ENCODE measurements around the gene TNNC2. TPM values are rescaled to one million over a fixed set of nuclear protein-coding genes. Genes with fewer than 3 reads are reported as not detected.

The TNNC2 gene
- total and polyA plus RNA-seq, 12 donors, result 1.4 to 16.9 (median 3.9) TPM; not detected in 2

DNA sequence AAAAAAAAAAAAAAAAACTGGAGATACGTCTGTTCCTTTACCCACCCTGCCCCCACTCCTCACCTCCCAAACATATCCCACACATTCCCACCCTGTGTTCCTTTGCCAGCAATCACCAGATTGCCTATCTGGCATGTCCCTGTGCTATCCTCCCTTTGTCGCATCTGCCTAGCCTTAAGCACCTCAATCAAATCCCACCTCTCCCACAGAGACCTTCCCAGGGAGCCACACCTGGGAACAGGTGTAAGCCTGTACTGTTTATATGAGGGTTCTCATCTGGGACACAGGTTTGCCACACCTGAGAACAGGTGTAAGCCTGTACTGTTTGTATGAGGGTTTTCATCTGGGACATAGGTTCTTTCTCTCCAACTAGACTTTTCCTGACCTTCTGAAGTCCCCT, 52.2 kb downstream of the TNNC2 start:
- TF ChIP-seq POLR2A (IDR thresholded peaks at IDR 0.05), result no peak
- TF ChIP-seq, protein P1, sequence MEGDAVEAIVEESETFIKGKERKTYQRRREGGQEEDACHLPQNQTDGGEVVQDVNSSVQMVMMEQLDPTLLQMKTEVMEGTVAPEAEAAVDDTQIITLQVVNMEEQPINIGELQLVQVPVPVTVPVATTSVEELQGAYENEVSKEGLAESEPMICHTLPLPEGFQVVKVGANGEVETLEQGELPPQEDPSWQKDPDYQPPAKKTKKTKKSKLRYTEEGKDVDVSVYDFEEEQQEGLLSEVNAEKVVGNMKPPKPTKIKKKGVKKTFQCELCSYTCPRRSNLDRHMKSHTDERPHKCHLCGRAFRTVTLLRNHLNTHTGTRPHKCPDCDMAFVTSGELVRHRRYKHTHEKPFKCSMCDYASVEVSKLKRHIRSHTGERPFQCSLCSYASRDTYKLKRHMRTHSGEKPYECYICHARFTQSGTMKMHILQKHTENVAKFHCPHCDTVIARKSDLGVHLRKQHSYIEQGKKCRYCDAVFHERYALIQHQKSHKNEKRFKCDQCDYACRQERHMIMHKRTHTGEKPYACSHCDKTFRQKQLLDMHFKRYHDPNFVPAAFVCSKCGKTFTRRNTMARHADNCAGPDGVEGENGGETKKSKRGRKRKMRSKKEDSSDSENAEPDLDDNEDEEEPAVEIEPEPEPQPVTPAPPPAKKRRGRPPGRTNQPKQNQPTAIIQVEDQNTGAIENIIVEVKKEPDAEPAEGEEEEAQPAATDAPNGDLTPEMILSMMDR (IDR thresholded peaks at IDR 0.05), result no peak
- no peak for DNase-seq
- Histone ChIP-seq H3K27me3 (no peaks in the 10 kb centered on the region), H3K4me3 (no peak overlapping the region), H3K4me1 (replicated peaks in 1 of 2) (peaks cover 7 to 20% of the 10 kb centered on the region in 2 donors), H3K27ac (no peak overlapping the region), H3K36me3 (replicated peaks in 1 of 2) (no peaks in the 10 kb centered on the region), H3K9me3 (replicated peaks in 1 of 3) (no peaks in the 10 kb centered on the region)
- intact Hi-C loops (cut with DNase I), result loop anchor here (5.0 to 10.0 kb wide), 5 partner anchors 228 to 460 kb away; partner anchors contain the start of gene EPPIN (in 2 of the 2)
- 55 to 79% (median 72%) methylated on average over 2 of the region's 2 CpGs for WGBS, 4 donors

Small RNA genes lying within 50 kb of the gene (small RNA-seq; reads per million reads assigned to genes)
- 0 reads per million in 2 donors for gene RNU6ATAC38P

Other genes with a start within 250 kb of the TNNC2 start
- gene WFDC8, start 248.0 kb downstream of the TNNC2 start, total RNA-seq, result not detected
- not detected for gene WFDC8, start 248.0 kb downstream of the TNNC2 start, polyA plus RNA-seq
- not detected for gene WFDC10A, start 197.6 kb downstream of the TNNC2 start, total RNA-seq
- gene WFDC10A, start 197.6 kb downstream of the TNNC2 start, polyA plus RNA-seq, result not detected
- gene WFDC9, start 196.0 kb downstream of the TNNC2 start, total RNA-seq, result not detected
- not detected for gene WFDC9, start 196.0 kb downstream of the TNNC2 start, polyA plus RNA-seq
- gene WFDC11, start 157.1 kb downstream of the TNNC2 start, total RNA-seq, result not detected
- not detected for gene WFDC11, start 157.1 kb downstream of the TNNC2 start, polyA plus RNA-seq
- not detected for gene WFDC13, start 125.3 kb downstream of the TNNC2 start, total RNA-seq
- not detected for gene WFDC13, start 125.3 kb downstream of the TNNC2 start, polyA plus RNA-seq
- not detected for gene WFDC10B, start 122.3 kb downstream of the TNNC2 start, total RNA-seq
- not detected for gene WFDC10B, start 122.3 kb downstream of the TNNC2 start, polyA plus RNA-seq
- not detected for gene SPINT4, start 105.0 kb downstream of the TNNC2 start, total RNA-seq
- gene SPINT4, start 105.0 kb downstream of the TNNC2 start, polyA plus RNA-seq, result not detected
- 1 to 10 TPM in 2 of 9 donors, under 1 TPM in 1, not detected in 6; 0.22 to 1.9 (median 1.8) TPM for gene WFDC3, start 35.4 kb downstream of the TNNC2 start, total RNA-seq
- 1 to 10 TPM in 2 of 3 donors, not detected in 1; 1.3 to 3.1 TPM for gene WFDC3, start 35.4 kb downstream of the TNNC2 start, polyA plus RNA-seq
- gene DNTTIP1, start 35.4 kb downstream of the TNNC2 start, total RNA-seq, result 10 to 100 TPM; 12.1 to 31.4 (median 27.3) TPM
- gene DNTTIP1, start 35.4 kb downstream of the TNNC2 start, polyA plus RNA-seq, result 10 to 100 TPM; 34.5 to 49.4 (median 38.4) TPM
- gene UBE2C, start 14.7 kb downstream of the TNNC2 start, total RNA-seq, result 10 to 100 TPM in 1 of 9 donors, 1 to 10 TPM in 7, under 1 TPM in 1; 0.79 to 43.3 (median 2.2) TPM
- gene UBE2C, start 14.7 kb downstream of the TNNC2 start, polyA plus RNA-seq, result 1 to 10 TPM; 3.8 to 4.9 (median 4.7) TPM
- gene SNX21, start 6.5 kb upstream of the TNNC2 start, total RNA-seq, result 100 to 1,000 TPM in 3 of 9 donors, 10 to 100 TPM in 6; 61.6 to 183 (median 97.5) TPM
- 10 to 100 TPM; 35.1 to 66.3 (median 43.9) TPM for gene SNX21, start 6.5 kb upstream of the TNNC2 start, polyA plus RNA-seq
- gene ACOT8, start 30.1 kb upstream of the TNNC2 start, total RNA-seq, result 100 to 1,000 TPM in 1 of 9 donors, 10 to 100 TPM in 8; 34.6 to 134 (median 74.5) TPM
- 10 to 100 TPM; 33.7 to 78.8 (median 49.3) TPM for gene ACOT8, start 30.1 kb upstream of the TNNC2 start, polyA plus RNA-seq
- gene ZSWIM3, start 30.3 kb upstream of the TNNC2 start, total RNA-seq, result 10 to 100 TPM in 1 of 9 donors, 1 to 10 TPM in 8; 3.7 to 19.5 (median 6.4) TPM
- 1 to 10 TPM; 2.9 to 4.2 (median 3.1) TPM for gene ZSWIM3, start 30.3 kb upstream of the TNNC2 start, polyA plus RNA-seq
- 10 to 100 TPM; 15.9 to 22.1 (median 18.6) TPM for gene ZSWIM1, start 53.9 kb upstream of the TNNC2 start, total RNA-seq
- gene ZSWIM1, start 53.9 kb upstream of the TNNC2 start, polyA plus RNA-seq, result 10 to 100 TPM in 1 of 3 donors, 1 to 10 TPM in 2; 4.2 to 19.2 (median 5.6) TPM
- gene SPATA25, start 60.3 kb upstream of the TNNC2 start, total RNA-seq, result 10 to 100 TPM in 1 of 9 donors, 1 to 10 TPM in 6, under 1 TPM in 1, not detected in 1; 0.35 to 12.5 (median 4.0) TPM
- 1 to 10 TPM in 1 of 3 donors, under 1 TPM in 2; 0.29 to 3.5 (median 0.57) TPM for gene SPATA25, start 60.3 kb upstream of the TNNC2 start, polyA plus RNA-seq
- gene NEURL2, start 63.9 kb upstream of the TNNC2 start, total RNA-seq, result 10 to 100 TPM in 7 of 9 donors, 1 to 10 TPM in 2; 6.0 to 36.4 (median 16.0) TPM
- gene NEURL2, start 63.9 kb upstream of the TNNC2 start, polyA plus RNA-seq, result 10 to 100 TPM in 1 of 3 donors, 1 to 10 TPM in 2; 1.0 to 19.1 (median 7.2) TPM
- 100 to 1,000 TPM; 306 to 776 (median 516) TPM for gene CTSA, start 64.0 kb upstream of the TNNC2 start, total RNA-seq
- gene CTSA, start 64.0 kb upstream of the TNNC2 start, polyA plus RNA-seq, result 100 to 1,000 TPM; 517 to 854 (median 731) TPM
- 1,000 to 10,000 TPM in 2 of 9 donors, 100 to 1,000 TPM in 7; 168 to 1,158 (median 460) TPM for gene PLTP, start 84.8 kb upstream of the TNNC2 start, total RNA-seq
- 100 to 1,000 TPM; 126 to 366 (median 157) TPM for gene PLTP, start 84.8 kb upstream of the TNNC2 start, polyA plus RNA-seq
- gene PCIF1, start 107.4 kb upstream of the TNNC2 start, total RNA-seq, result 10 to 100 TPM; 12.6 to 47.1 (median 40.4) TPM
- 10 to 100 TPM; 20.6 to 36.4 (median 35.9) TPM for gene PCIF1, start 107.4 kb upstream of the TNNC2 start, polyA plus RNA-seq
- 10 to 100 TPM; 10.8 to 29.9 (median 15.1) TPM for gene ZNF335, start 144.9 kb upstream of the TNNC2 start, total RNA-seq
- 10 to 100 TPM in 2 of 3 donors, 1 to 10 TPM in 1; 5.4 to 45.1 (median 29.5) TPM for gene ZNF335, start 144.9 kb upstream of the TNNC2 start, polyA plus RNA-seq
- under 1 TPM in 8 of 9 donors, not detected in 1; 0.18 to 0.97 (median 0.34) TPM for gene MMP9, start 181.6 kb upstream of the TNNC2 start, total RNA-seq
- 1 to 10 TPM in 1 of 3 donors, under 1 TPM in 2; 0.07 to 1.2 (median 0.51) TPM for gene MMP9, start 181.6 kb upstream of the TNNC2 start, polyA plus RNA-seq
- 10 to 100 TPM in 6 of 9 donors, 1 to 10 TPM in 2, under 1 TPM in 1; 0.30 to 24.5 (median 12.9) TPM for gene SLC12A5, start 201.9 kb upstream of the TNNC2 start, total RNA-seq
- gene SLC12A5, start 201.9 kb upstream of the TNNC2 start, polyA plus RNA-seq, result 100 to 1,000 TPM in 2 of 3 donors, 10 to 100 TPM in 1; 15.0 to 121 (median 120) TPM

Data from adrenal gland (tissue), 12 donors.